CD4-positive, alpha-beta T cell treated with Interleukin-6 for 4 hours (primary cell): ENCODE data around the gene PPP2R5C.
"Not testable (repeated sequence)": the region's sequence is repeated elsewhere in the genome, so short reads cannot be mapped to it uniquely, and the experiment has no call there.

Experiments used
- DNase-seq: peaks from one replicate; pipeline ENCODE4 v3.0.0-alpha.2; 2020; ENCODE audit warnings: mixed read lengths

Gene PPP2R5C

GRCh38 chr14:101727611-101728366 is 33.7 kb upstream of the PPP2R5C start:
- no peak for DNase-seq

DNA sequence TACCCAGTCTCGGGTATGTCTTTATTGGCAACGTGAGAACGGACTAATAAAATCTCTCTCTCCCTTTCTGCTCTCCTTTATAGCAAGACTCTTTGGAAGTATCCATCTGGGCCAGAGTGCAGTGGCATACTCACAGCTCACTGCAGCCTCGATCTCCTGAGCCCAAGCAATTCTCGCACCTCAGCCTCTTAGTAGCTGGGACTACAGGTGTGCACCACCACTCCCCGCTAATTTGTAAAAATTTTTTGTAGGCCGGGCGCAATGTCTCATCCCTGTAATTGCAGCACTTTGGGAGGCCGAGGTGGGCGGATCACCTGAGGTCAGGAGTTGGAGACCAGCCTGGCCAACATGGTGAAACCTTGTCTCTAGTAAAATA is 33.2 kb upstream of the PPP2R5C start:
- DNase-seq, result no peak

GRCh38 chr14:101729382-101729781 is 32.1 kb upstream of the PPP2R5C start:
- no peak for DNase-seq

GRCh38 chr14:101730157-101730556 is 31.4 kb upstream of the PPP2R5C start:
- not testable (repeated sequence) for DNase-seq

GRCh38 chr14:101730626-101731186 is 30.8 kb upstream of the PPP2R5C start:
- no peak for DNase-seq

DNA sequence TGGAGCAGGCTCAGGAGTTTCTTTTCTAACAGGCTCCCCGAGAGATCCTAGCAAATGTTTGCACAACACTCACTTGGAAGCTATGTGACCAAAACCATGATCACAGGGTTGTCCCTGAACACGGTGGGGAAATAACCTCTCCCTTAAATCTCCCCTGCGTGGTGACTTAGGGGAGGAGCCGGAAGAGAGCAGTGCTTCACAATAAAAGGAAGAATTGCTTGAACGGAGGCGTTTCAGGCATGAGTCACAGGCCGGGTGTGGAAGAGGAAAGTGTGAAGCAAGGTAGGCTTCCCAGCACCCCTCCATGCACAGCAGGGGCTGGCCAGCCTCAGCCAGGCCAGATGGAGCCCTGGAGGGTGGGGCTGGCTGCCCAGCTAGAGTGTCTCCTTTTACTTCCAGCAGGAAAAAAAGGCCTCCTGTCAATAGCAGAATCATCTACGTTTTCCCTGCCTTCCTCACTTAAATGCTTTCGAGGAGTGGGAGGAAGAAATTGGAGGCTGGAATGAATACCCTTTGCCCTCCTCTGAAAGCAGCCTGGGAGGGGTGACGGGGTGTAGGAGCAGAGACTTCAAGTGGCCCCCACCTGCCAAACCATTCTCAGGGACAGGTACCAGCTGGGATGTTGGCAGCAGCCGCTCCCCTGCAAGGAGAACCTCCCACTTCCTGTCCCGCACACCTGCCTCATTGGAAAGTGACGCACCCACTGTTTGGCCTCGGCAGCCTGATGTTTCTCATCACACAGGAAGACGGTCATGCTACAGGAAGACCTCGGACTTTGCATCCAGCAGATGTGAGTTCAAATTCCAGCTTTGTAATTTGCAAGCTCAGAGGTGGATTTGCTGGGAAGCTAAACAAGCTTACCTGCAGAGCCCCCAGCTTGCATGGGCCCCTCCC is 30.1 kb upstream of the PPP2R5C start:
- DNase-seq, result peak; percentile 91

DNA sequence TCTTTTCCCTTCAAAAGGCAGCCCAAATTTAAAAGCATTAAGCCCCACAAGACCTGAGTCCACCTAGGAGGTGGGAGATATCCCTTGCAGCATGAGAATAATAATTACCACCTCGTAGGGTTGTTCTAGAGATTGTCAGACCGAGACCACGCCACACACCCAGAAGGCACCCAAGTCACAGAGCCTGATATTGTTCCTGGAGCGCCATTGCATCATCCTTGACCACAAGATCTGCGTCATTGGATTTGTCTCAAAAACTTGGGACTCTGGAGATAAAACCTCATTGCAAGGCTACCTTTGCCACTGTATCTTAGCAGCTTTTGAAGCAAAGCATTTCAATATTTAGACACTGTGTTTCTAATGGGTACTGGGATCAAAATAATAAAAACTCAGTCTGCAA is 29.4 kb upstream of the PPP2R5C start:
- DNase-seq, result no peak

DNA sequence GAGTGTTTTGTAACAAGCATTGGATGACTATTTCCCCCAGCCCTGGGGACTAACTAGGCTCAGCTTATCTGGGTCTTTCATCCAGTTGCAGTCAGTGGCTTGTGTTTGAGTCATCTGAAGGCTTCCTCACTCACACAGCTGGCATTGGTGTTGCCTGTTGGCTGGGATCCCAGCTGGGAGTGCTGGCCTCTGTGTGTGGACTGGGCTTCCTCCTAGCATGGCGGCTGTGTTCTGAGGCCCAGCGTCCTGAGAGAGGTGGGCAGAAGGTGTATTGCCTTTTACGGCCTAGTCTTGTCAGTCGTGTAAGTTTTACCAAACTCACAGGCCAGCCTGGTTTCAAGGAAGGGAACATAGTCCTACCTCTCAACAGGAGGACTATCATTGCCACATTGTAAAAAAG is 28.3 kb upstream of the PPP2R5C start:
- DNase-seq, result peak; percentile 34

- no peak for DNase-seq
Observed at GRCh38 chr14:101734246-101734847, 27.2 kb upstream of the PPP2R5C start.

DNA sequence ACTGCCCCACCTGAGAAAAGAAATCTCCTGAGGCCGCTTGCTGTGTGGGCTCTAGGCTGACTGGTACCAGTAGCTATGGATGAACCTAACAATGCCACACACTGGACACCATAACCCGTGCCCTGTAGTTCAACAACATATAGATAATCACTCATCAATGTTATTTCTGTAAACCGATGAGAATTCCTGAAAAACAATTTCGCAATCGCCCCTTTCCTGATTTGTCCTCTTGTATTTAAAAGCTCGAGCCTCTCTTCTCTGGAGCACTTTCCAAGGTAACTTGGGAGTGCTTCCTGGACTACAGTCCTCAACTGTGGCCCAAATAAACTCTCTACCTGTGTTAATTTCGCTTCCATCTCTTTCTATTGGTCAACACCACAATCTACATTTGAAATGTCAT is 26.1 kb upstream of the PPP2R5C start:
- no peak for DNase-seq

DNA sequence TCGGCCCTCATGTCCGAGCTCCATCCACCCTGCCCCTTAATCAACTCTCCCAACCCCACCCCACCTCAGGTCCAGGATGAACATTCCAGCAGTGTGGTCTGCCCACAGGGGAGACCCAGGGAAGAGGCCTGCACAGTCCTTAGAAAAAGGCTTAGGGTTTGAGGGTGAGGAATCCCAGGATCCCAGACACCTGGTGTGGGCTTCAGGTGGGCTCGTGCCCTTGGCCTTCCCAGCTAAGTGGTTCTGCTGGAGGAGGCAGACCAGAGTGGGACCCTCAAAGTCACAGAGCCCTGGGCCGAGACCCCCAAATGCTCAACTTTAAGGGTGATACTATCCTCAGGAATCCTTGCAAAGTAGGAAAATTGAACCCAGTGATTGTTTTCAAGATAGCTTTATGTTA is 25.4 kb upstream of the PPP2R5C start:
- DNase-seq, result no peak

DNA sequence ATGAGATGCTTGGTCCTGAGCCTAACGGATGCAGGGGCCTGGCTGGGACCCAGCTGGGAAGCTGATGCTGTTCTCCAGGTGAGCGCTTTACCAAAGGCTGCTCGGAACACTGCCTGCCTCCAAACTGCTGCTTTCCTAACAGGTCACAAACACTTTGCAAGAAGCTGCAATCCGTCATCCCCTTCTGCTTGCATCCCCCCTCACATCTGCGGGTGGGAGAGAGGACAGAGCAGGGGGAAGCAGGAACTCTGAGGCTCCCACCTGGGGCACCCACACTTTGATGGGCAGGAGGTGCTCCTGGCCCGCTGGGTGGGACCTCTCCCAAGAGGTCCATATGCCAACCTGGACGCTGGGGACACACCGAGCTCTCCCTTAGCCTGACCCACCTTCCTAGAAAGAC is 24.9 kb upstream of the PPP2R5C start:
- no peak for DNase-seq

GRCh38 chr14:101737414-101738339 is 23.8 kb upstream of the PPP2R5C start:
- peak; percentile 63 for DNase-seq

- no peak for DNase-seq
Observed at GRCh38 chr14:101738703-101739320, 22.7 kb upstream of the PPP2R5C start.

DNA sequence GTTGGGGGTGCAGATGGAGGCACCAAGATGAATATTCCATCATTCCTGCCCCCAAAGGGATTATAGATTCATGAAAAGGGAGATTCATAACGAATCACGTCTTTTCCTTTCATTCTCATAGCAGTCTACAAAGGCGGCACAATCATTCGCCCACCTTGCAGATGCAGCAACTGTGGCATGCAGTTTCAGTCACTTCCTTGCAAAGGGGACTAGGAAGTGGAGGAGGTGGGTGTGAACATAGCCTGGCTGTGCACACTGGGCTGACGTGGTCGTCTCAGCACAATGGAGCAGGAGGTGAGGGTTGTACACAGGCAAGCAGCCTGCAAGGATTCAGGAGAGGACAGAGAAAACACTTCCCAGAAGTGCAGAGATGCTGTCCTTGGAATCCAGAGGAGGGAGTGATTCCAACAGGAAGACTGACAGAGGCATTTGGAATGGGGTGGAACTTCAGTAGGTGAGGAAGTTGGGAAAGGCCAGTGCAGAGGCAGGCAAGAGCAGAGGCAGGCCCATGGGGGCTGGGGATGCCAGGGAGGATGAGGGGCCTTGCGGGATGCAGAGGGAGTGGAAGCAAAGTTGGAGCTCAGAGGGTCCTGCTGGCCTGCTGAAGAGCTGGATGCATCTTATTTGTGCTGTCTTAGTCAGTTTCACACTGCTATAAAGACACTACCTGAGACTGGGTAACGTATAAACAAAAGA is 21.9 kb upstream of the PPP2R5C start:
- no peak for DNase-seq

DNA sequence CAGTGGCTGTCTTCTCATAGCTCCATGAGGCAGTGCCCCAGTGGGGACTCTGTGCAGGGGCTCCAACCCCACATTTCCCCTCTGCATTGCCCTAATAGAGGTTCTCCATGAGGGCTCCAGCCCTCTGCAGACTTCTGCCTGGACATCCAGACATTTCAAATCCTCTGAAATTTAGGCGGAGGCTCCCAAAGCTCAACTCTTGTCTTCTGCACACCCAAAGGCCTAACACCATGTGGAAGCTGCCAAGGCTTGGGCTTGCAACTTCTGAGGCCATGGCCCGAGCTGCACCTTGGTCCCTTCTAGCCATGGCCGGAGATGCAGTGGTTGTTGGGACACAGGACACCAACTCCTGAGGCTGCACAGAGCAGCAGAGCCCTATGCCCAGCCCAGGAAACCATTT is 20.5 kb upstream of the PPP2R5C start:
- DNase-seq, result no peak

DNA sequence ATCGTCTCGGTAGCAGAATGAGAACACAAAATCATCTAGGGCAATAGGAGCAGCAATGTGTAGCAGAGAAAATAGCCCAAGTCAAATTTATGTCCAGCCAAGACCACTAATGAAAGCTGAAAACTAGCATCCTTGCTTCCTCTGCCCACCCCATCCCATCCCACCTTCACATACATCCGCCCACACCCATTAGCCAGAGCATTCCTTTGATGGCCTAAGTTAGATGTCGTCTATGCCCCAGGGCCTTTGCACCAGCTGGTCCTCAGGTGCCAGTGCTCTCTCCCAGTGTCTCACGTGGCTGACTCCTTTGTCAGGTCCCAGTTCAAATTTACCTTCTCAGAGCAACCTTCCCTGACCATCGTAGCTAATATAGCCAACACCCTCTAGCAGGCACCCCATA is 17.8 kb upstream of the PPP2R5C start:
- no peak for DNase-seq

- DNase-seq, result not testable (repeated sequence)
Observed at GRCh38 chr14:101744382-101744781, 17.1 kb upstream of the PPP2R5C start.

- DNase-seq, result not testable (repeated sequence)
Observed at GRCh38 chr14:101749756-101750155, 11.8 kb upstream of the PPP2R5C start.

DNA sequence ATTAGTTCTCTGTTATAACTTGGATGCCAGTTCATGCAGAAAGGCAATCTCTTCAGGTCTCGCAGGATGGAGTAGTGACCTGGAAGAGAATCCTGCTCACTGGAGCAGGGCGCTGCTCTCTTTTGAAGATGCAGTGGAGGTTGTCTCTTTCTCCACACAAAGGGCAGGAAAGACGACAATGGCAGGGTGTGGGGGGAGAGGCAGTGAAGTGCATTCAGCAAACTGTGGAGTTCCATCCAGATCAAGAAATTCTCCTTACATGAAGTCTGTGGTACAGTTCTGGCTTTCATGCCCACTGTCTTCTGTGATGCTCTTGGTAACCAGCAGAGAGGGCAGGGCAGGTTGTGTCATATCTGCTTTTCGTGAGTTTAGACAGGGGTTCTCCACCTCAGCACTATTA is 6.6 kb upstream of the PPP2R5C start:
- DNase-seq, result no peak
